Hypothalamus (tissue), 51 donors: ENCODE results near the gene OR51S1.
"Not testable (repeated sequence)": the region's sequence is repeated elsewhere in the genome, so short reads cannot be mapped to it uniquely, and the experiment has no call there.

ENCODE experiments used
- DNase-seq, 51 donors: peaks; one replicate each; lab custom pipeline; 2025; lab: John Stamatoyannopoulos, UW

The OR51S1 gene, protein sequence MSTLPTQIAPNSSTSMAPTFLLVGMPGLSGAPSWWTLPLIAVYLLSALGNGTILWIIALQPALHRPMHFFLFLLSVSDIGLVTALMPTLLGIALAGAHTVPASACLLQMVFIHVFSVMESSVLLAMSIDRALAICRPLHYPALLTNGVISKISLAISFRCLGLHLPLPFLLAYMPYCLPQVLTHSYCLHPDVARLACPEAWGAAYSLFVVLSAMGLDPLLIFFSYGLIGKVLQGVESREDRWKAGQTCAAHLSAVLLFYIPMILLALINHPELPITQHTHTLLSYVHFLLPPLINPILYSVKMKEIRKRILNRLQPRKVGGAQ

DNA sequence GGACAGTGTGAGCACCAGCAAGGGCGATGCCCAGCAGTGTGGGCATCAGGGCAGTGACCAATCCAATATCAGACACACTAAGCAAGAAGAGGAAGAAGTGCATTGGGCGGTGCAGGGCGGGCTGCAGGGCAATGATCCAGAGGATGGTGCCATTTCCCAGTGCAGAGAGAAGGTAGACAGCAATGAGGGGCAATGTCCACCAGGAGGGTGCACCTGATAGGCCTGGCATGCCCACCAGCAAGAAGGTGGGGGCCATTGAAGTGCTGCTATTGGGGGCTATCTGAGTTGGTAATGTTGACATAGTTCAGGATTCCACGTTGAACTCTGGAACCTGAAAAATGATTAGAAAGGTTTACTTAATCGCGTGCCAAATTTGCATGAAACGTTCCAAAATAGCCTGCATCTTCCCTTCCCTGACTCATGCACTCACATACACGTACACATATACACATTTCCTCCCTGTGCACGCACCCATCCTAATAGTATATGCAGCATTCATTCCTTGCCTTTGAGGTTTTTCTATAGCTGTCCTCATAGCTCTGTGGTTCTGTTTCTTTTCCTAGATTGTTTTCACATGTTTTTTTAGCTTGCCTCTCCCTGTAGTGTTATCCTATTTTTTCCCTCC is at the start of gene OR51S1:
Gene OR51S1 (minus strand): TSS at position 301 of the 625 bp plus-strand sequence. CDS start 0 bp downstream, at position 301.
- no peak for DNase-seq

DNA sequence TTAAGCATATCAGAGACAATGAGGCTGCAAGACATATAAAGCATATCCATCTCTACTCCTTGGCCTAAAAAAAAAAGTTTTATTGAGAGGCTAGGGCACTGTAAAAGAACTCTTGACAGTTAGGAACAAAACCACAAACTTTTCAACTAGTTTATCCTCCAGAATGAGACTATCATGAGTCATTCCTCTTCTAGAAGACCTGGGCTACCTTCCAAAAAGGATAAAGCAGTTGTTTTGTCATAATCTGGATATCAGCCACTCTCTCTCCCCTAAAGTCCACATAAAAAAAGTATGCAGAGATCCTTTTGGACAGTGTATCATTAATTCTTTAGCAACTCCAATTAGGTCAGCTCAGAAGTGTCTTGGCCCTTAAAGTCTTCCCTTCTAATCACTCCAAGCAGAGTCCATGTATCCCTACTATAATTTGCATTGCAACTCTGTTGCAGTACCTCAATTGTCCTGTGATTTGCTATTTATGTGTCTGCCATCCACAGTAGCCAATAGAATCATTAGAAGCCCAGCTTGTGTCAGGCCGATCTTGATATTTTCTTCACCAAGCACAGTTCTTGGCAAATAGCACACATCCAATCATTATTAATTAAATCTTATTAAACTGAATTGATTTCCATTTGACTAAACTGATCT is 43.1 kb upstream of the OR51S1 start:
- DNase-seq = no peak

DNA sequence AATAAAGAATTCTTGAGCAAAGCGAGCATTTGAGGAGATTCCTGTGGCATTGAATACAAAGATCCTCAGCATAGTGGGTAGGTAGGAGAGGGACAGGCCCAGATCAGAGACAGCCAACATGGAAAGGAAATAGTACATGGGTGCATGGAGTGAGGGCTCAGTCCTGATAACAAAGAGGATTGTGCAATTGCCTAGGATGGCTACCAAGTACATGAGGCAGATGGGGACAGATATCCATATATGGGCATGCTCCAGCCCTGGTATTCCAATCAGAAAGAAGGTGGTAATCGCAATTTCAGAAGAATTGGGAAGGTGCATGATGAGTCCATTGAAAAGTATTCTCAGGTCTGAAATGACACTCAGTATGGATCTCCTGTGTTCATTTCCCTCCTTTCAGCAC is 41.3 kb upstream of the OR51S1 start:
- DNase-seq = no peak

DNA sequence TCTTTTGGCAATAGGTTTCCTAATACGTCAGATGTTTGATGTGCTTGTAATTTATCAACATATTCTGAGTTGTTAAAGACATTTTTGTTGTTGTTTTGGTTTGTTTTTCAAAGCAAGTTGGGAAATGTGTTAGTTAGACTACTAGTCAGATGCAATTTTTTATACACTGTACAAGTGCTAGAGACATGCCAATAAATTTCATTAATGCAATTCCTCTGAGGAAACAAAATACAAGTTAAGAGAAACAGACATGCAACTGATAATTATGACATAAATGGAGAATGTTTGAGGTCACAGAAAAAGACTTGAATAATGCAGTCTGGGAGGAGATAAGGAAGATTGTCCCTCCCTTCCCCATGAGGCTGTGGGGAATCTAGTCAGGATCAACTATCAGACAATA is 38.6 kb upstream of the OR51S1 start:
- no peak for DNase-seq

DNA sequence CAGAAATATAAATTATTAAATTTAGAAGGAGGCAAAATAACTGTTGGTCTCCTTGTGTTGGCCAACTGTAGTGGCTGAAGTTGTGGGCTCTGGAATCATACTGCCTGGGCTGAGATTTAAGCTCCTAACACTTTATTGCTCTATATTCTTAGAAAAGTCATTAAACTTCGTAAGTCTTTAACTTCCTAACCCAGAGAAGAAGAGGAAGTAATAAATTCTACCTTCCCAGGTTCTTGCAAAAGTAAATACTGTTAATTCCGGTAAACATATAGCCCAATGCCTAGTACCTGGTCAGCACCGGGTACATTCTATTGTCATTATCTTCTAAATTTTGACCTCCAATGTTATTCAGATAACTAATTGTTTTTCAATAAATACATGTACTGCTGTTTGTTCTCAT is 37.2 kb upstream of the OR51S1 start:
- no peak for DNase-seq

DNA sequence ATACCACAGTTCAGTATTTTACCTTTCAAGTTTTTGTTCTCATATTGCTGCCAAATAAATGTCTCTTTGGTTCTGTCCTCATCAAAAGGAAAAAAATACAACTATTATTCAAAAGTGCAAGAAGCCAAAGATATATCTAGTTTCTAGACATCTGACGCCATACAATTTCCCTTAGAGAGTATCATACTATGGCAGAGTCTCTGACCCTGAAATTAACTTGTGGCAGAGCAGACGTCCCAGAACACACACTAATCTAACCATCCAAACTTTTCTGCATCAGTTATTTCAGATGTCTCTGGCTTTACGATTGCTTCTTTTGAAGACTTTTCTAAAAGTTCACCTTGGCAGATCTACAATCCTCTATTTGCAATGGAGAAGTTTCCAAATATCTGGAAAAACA is 35.4 kb upstream of the OR51S1 start:
- DNase-seq = no peak

DNA sequence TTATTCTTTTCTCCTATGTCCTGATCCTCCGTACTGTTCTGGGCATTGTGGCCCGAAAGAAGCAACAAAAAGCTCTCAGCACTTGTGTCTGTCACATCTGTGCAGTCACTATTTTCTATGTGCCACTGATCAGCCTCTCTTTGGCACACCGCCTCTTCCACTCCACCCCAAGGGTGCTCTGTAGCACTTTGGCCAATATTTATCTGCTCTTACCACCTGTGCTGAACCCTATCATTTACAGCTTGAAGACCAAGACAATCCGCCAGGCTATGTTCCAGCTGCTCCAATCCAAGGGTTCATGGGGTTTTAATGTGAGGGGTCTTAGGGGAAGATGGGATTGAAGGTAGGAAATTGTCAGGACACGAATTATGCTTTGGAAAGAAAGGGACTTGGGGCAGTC is 33.5 kb upstream of the OR51S1 start:
- DNase-seq = no peak

DNA sequence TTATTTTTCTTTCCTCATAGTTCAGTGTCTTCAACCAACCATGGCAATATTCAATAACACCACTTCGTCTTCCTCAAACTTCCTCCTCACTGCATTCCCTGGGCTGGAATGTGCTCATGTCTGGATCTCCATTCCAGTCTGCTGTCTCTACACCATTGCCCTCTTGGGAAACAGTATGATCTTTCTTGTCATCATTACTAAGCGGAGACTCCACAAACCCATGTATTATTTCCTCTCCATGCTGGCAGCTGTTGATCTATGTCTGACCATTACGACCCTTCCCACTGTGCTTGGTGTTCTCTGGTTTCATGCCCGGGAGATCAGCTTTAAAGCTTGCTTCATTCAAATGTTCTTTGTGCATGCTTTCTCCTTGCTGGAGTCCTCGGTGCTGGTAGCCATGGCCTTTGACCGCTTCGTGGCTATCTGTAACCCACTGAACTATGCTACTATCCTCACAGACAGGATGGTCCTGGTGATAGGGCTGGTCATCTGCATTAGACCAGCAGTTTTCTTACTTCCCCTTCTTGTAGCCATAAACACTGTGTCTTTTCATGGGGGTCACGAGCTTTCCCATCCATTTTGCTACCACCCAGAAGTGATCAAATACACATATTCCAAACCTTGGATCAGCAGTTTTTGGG is 33.0 kb upstream of the OR51S1 start, which contains the start of gene OR51T1:
Gene OR51T1 (plus strand): TSS at position 41 of the 641 bp plus-strand sequence. CDS start 0 bp downstream, at position 41.
- DNase-seq = no peak

DNA sequence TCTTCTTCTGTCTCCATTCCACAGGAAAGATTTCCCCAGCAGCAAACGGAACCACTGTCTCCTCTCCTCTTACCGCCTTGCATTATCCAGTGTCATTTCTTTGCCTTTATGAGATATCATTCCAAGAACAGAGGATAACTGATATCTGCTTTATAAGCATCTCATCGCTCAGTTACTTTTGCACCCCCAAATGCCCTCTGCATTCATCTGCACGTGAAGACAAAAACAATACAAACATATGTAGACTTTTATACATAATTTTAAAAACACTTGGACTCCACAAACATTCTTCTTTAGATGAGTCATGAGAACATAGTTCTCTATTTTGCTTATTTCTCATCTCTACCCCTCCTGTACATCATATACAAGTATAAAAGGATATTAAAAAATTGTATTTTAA is 32.2 kb upstream of the OR51S1 start:
- DNase-seq = no peak

DNA sequence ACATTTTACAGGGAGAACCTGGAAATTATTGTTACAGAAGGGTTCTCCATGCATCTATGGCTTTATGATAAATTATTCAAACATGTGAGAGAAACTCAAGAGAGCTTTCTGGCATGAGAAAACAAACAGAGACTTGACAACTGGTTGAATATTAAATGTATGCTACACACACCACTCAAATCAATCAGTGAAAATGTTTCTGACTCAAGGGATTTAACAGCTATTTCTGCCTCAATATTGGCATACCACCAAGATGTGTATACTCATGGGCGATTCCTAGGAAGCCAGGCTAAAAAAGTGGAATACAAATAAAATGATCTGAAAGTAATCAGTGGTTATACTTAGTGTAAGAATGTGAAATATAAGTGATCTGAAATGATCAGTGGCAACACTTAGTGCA is 16.8 kb upstream of the OR51S1 start:
- DNase-seq = no peak

DNA sequence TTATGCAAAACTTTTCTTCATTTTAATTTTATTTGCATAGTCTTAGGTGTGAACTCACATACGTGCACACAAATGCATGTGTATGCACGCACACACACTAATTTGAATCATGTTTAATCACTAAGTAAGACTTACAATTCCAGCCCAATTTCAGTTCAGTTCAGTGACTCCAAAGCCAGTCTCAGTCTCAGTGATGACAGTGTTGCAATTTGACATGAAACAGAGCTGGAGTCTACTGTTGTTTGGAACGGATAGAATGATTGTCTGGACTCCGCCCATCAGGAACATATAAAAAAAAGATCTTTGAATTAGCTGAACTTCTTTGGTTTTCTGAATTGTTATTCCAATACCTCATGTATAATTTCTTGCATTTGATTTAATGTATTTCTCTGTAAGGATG is 14.9 kb upstream of the OR51S1 start:
- DNase-seq = no peak

DNA sequence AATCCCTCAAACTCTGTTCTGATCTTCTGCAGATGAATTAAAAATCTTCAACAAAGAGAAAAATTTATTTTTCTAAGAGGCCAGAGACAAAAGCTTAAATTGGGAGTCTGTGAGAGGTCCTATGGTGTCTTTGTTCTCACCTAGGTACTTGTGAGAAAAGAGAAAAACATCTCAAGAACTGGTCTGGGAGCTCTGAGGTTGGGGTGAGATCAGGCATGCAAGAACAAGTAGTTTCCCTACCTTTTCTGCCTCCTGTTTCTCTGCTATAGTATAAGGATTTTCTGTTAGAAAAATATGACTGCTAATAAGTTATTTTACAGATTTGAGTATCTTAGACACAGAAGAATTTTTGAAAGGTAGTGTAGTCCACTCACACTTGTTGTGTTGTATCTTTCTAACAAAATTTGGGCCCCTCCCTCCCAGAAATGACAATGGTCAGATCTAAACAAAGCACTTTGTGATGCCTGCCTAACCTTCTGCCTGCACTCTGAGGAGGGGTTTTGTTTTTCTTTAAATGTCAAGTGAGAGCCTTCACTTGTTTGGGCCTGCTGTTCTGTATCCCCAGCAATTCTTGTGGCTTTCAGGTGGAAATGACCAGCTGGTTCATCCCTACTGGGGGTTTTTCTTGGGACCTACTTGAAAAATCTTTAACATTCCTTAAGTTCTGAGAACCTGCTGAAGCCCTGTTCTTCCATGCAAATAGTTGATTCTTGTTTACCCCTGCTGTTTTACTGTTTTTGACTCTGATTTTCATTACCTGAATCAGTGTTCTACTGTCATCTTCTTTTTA is 13.6 kb upstream of the OR51S1 start:
- DNase-seq = no peak

DNA sequence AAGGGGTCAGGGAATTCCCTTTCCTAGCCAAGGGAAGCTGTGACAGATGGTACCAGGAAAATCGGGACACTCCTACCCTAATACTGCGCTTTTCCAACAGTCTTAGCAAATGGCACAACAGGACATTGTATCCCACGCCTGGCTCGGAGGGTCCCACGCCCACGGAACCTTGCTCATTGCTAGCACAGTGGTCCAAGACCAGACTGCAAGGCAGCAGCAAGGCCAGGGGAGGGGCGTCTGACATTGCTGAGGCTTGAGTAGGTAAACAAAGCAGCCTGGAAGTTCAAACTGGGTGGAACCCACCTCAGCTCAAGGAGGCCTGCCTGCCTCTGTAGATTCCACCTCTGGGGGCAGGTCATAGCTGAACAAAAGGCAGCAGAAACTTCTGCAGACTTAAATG is 5.3 kb upstream of the OR51S1 start:
- DNase-seq = not testable (repeated sequence)

DNA sequence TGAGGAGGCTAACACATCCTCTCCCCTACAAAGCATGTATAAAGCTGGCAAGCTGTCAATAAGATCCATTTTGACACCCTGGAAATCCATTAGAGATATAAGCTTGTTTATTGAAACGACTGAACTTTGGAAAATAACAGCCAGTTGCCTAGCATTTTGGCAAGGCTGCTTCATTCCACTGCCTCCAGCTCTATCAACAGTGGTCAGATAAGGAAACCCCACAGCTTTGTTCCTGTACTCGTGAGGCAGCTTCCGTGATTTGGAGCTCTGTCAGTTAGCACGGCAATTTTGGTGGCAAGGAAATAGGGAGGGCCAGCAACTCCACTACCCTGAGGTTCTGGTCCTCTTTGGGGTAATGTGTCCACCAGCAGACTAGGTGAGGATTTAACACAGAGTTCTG is 2.0 kb upstream of the OR51S1 start:
- no peak for DNase-seq

DNA sequence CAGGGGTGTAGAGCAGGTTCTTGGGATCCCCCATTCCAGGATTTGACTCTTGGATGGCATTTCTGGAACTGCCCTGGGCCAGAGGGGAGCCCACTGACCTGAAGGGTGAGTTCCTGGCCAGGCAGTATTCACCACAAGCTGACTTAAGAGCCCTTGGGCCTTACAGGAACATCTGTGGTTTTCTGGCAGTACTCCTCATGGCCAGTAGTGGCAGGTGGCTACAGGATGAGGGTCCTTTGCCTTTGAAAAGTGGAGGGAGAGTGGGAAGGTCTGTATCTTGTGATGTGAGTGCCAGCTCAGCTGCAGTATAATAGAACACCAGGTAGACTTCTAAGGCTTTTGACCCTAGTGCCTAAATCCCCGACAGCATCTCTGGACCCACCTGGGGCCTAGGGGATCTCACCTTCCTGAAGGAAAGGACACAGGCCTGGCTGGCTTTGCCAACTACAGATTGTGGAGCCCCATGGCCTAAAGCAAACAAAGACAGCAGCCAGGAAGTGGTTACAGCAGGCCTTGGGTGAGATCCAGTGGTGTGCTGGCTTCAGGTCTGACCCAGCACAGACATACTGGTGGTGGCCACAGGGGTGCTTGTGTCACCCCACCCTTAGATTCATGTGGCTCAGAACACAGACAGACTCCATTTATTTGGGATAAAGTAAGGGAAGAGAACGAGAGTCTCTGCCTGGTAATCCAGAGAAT is 9.0 kb downstream of the OR51S1 start:
- no peak for DNase-seq

DNA sequence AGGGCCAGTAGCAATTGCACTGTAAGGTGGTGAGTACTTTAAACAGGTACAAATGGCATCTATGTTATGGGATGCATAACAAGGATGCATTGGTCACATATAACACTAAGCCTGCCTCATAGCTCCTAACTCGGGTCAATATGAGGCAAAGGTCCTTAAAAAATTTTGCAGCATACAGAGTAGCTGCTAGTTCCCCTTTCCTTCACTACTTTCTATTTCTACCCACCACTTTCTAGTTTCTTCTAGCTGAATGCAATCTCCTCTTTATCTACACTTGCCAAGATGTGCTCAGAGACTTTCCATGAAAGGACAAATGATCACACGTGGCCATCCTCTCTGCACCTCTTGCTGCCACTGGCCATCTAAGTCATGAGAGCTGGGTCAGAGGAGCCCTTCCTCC is 18.1 kb downstream of the OR51S1 start:
- DNase-seq = no peak

DNA sequence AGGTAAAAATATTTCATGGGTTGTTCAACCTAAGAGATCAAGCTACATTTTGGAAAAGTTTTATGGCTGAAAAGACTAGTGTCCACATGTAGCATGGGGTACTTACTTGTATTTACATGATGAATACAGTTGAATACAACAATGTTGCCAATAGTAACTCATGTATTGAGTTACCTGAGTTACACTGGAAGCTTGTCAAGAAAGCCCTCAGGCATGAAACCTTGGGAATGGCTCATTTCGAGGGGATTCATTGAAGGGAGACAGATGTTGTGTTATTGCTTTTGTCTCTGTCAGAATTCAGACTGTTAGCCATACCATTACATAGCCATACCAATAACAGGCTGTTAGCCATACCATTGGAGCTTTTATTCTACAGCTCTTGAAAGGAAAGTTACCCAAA is 18.7 kb downstream of the OR51S1 start:
- no peak for DNase-seq

DNA sequence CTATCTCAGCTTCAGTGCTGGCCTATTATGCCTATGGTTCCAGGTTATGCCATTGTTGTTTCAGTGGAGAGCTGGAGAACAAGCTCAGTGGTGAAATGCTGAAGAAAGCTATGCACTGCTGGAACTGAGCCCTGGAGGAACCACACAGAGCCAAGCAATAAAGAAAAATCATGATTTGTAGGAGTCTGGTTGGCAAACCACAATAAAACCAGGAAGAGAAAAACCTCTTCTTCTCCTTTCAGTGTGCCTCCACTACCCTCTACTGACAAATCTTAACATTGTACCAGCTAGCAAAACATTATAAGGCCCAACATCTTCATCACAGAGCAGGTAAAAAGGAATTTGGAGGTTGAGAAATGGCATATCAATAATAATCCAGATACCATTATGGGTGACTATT is 22.6 kb downstream of the OR51S1 start:
- no peak for DNase-seq

DNA sequence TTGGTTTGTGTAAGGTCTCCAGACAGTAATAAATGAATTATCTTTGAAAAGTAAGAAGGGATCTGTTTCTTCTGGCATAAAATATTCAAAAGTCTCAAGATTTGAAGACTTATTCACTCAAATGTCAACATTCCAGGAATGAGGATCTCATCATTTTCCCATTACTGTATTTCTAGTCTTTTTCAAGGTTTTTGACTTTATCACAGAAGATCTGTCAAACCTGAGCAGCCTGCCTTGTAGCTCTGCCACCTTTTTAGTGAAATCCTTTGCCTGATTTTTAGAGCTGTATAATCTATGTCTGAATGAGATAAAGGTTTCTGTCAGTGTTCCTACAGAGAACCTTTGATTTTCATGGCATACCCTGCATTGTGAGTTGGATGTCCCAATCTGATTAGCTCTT is 23.9 kb downstream of the OR51S1 start:
- DNase-seq = no peak

DNA sequence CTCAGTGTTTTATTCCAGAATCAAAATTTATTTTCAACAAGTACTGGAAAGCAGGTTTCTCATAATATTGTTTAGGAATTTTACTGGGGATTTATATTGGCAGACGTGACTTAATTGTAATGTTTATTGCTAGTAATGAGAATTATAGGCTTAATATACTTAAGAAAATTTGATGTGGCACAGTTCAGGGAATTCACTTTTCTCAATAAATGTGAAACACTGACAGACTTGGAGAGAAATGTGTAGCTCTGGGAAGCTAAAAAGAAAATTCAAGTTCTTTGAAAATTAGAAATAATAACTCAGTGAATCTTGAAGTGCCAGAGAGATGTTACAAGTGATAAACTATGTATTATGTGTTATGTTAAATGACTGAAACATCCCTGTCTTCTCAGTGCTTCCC is 28.0 kb downstream of the OR51S1 start, which contains the start of gene OR51F2:
Gene OR51F2 (plus strand): TSS at position 301 of the 400 bp plus-strand sequence. CDS start 101 bp downstream, outside the sequence.
- DNase-seq = no peak
